ENCODE measurements around the gene SMIM22. TPM values are rescaled to one million over a fixed set of nuclear protein-coding genes. Genes with fewer than 3 reads are reported as not detected.

The SMIM22 gene
- total and polyA plus RNA-seq, 2 of the 8 experiments (the other 6 are each of a cell fraction or from before 2014, with no cell fraction given), result not detected

DNA sequence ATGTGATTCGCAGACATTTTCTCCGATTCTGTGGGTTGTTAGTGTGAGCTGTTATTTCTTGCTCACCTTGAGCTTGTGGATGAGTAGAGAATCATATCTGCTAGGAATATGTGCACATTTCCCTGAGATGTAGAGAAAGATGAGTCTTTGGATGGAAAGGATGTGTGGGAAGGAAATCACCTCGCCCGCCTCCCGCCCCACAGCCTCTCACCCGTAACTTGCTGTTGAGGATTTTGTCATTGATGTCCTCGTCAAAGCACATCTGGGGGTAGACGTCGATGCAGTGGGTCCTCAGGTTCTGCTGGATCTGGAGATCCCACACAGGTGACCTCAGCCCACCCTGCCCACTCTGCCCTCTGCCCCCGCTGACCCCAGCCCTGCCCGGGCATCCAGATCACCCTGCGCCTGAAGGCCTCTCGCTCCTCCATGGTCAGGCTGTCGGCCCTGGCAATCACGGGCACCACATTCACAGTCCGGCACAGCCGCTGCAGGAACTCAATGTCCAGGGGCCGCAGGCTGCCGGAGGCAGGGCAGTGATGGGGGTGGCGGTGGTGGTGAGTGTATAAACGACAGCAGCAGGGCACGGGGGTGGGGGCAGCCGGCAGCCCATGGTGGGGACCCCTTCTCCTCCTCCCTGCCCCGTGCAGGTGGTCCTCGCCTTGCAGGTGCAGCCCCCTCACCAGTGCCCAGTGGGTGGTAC, 11.8 kb upstream of the SMIM22 start (continued):
- TF ChIP-seq, protein P1, sequence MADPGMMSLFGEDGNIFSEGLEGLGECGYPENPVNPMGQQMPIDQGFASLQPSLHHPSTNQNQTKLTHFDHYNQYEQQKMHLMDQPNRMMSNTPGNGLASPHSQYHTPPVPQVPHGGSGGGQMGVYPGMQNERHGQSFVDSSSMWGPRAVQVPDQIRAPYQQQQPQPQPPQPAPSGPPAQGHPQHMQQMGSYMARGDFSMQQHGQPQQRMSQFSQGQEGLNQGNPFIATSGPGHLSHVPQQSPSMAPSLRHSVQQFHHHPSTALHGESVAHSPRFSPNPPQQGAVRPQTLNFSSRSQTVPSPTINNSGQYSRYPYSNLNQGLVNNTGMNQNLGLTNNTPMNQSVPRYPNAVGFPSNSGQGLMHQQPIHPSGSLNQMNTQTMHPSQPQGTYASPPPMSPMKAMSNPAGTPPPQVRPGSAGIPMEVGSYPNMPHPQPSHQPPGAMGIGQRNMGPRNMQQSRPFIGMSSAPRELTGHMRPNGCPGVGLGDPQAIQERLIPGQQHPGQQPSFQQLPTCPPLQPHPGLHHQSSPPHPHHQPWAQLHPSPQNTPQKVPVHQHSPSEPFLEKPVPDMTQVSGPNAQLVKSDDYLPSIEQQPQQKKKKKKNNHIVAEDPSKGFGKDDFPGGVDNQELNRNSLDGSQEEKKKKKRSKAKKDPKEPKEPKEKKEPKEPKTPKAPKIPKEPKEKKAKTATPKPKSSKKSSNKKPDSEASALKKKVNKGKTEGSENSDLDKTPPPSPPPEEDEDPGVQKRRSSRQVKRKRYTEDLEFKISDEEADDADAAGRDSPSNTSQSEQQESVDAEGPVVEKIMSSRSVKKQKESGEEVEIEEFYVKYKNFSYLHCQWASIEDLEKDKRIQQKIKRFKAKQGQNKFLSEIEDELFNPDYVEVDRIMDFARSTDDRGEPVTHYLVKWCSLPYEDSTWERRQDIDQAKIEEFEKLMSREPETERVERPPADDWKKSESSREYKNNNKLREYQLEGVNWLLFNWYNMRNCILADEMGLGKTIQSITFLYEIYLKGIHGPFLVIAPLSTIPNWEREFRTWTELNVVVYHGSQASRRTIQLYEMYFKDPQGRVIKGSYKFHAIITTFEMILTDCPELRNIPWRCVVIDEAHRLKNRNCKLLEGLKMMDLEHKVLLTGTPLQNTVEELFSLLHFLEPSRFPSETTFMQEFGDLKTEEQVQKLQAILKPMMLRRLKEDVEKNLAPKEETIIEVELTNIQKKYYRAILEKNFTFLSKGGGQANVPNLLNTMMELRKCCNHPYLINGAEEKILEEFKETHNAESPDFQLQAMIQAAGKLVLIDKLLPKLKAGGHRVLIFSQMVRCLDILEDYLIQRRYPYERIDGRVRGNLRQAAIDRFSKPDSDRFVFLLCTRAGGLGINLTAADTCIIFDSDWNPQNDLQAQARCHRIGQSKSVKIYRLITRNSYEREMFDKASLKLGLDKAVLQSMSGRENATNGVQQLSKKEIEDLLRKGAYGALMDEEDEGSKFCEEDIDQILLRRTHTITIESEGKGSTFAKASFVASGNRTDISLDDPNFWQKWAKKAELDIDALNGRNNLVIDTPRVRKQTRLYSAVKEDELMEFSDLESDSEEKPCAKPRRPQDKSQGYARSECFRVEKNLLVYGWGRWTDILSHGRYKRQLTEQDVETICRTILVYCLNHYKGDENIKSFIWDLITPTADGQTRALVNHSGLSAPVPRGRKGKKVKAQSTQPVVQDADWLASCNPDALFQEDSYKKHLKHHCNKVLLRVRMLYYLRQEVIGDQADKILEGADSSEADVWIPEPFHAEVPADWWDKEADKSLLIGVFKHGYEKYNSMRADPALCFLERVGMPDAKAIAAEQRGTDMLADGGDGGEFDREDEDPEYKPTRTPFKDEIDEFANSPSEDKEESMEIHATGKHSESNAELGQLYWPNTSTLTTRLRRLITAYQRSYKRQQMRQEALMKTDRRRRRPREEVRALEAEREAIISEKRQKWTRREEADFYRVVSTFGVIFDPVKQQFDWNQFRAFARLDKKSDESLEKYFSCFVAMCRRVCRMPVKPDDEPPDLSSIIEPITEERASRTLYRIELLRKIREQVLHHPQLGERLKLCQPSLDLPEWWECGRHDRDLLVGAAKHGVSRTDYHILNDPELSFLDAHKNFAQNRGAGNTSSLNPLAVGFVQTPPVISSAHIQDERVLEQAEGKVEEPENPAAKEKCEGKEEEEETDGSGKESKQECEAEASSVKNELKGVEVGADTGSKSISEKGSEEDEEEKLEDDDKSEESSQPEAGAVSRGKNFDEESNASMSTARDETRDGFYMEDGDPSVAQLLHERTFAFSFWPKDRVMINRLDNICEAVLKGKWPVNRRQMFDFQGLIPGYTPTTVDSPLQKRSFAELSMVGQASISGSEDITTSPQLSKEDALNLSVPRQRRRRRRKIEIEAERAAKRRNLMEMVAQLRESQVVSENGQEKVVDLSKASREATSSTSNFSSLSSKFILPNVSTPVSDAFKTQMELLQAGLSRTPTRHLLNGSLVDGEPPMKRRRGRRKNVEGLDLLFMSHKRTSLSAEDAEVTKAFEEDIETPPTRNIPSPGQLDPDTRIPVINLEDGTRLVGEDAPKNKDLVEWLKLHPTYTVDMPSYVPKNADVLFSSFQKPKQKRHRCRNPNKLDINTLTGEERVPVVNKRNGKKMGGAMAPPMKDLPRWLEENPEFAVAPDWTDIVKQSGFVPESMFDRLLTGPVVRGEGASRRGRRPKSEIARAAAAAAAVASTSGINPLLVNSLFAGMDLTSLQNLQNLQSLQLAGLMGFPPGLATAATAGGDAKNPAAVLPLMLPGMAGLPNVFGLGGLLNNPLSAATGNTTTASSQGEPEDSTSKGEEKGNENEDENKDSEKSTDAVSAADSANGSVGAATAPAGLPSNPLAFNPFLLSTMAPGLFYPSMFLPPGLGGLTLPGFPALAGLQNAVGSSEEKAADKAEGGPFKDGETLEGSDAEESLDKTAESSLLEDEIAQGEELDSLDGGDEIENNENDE (IDR thresholded peaks at IDR 0.05; ENCODE audit: insufficient replicate concordance, low read length), result no peak
- TF ChIP-seq EZH2 (IDR thresholded peaks at IDR 0.05; ENCODE audit: low read depth, low read length, severe bottlenecking) (no peak), BRCA1 (IDR thresholded peaks at IDR 0.05; ENCODE audit: low read depth, low read length) (no peak)

All from H1 (cell line).